SJCRH30 (cell line): ENCODE results near the gene TEX51. TPM values are rescaled to one million over a fixed set of nuclear protein-coding genes. Genes with fewer than 3 reads are reported as not detected.

Source experiments
- DNase-seq, 2 experiments: peaks; one replicate each; pipeline ENCODE4 v3.0.0-alpha.2; 2015 to 2020
- H3K27ac ChIP-seq: fragments of 250-450 bp; sonication (Bioruptor Pico); 2 replicates; pipeline ENCODE4 v1.5.1; 2020; ENCODE audit warnings: mild to moderate bottlenecking, moderate library complexity
- H3K27me3 ChIP-seq: fragments of 250-450 bp; sonication (Bioruptor Pico); 2 replicates; pipeline ENCODE4 v1.5.1; 2020; ENCODE audit warnings: mild to moderate bottlenecking, moderate library complexity
- H3K36me3 ChIP-seq: fragments of 250-450 bp; sonication (Bioruptor Pico); 2 replicates; pipeline ENCODE4 v1.5.1; 2020; ENCODE audit warnings: mild to moderate bottlenecking, moderate library complexity
- H3K4me1 ChIP-seq: fragments of 250-450 bp; sonication (Bioruptor Pico); 2 replicates; pipeline ENCODE4 v1.5.1; 2020; ENCODE audit warnings: mild to moderate bottlenecking, moderate library complexity
- H3K4me3 ChIP-seq: fragments of 250-450 bp; sonication (Bioruptor Pico); 2 replicates; pipeline ENCODE4 v1.5.1; 2020; ENCODE audit warnings: mild to moderate bottlenecking, moderate library complexity
- H3K9me3 ChIP-seq: fragments of 250-450 bp; sonication (Bioruptor Pico); replicated peaks from 2 replicates; pipeline ENCODE4 v1.5.1; 2020; ENCODE audit warnings: mild to moderate bottlenecking, moderate library complexity
- total RNA-seq: library from RNA; depleted of rRNA; stranded (reverse); fragments of >200 nt; shearing (Covaris generic); gene quantifications from 2 replicates; pipeline ENCODE4 v1.2.3, GENCODE V29; 2014; rRNA removed

Gene TEX51
- total RNA-seq, 1 experiment from 2014 or later: not detected

DNA sequence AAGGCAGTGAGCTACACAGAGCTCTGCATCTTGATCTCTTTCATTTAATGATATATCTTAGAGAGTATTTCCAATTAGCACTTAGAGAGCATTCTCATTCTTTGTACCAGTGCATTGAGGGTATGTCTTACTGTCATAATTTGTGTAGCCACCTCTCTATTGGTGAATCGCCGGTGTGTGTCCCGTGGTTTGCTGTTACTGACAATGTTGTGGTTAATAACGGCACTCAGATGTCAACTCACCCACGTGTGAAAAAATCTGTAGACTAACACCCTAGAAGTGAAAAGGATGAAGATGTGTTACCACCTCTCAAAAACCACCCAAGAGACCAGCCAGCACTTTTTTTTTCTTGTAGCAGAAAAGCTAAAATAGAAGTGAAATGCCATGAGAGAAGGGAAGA is 37.1 kb downstream of the TEX51 start:
- Histone ChIP-seq H3K36me3 (no peaks in the 10 kb centered on the region), H3K27ac (no peak overlapping the region), H3K4me1 (no peaks in the 10 kb centered on the region), H3K9me3 (no peaks in the 10 kb centered on the region), H3K4me3 (no peak overlapping the region), H3K27me3 (no peaks in the 10 kb centered on the region)
- no peak for DNase-seq

DNA sequence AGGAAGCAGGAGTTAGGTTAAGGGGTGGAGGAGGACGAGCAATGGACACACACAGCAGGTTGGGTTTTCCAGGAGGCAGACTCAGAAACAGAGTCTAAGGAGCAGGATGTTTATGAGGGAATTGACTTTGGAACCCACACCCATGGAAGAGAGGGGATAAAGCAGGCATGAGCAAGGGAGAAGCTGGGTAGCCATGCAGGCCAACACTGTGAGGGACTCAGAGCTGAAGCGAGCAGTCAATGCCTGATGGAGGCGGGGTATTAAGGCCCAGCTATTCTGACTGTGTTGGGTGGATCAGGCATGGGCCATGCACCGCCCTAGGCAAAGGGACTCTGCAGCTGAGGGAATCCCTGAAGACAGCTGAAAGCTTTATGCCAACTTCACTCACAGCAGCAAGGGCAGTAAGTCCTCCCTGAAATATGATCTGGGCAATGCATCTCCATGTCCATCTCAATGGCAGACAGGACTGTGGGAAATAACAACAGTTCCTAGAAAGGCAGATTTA is 37.6 kb downstream of the TEX51 start:
- no peaks in the 10 kb centered on the region for H3K27me3 ChIP-seq
- DNase-seq: peak in 1 of 2 experiments; percentile 28
- no peak overlapping the region for H3K27ac ChIP-seq
- no peaks in the 10 kb centered on the region for H3K36me3 ChIP-seq
- no peaks in the 10 kb centered on the region for H3K4me1 ChIP-seq
- no peak overlapping the region for H3K4me3 ChIP-seq
- no peaks in the 10 kb centered on the region for H3K9me3 ChIP-seq

- no peak overlapping the region for H3K4me3 ChIP-seq
Observed at GRCh38 chr2:126940331-126940730, 41.6 kb downstream of the TEX51 start.

DNA sequence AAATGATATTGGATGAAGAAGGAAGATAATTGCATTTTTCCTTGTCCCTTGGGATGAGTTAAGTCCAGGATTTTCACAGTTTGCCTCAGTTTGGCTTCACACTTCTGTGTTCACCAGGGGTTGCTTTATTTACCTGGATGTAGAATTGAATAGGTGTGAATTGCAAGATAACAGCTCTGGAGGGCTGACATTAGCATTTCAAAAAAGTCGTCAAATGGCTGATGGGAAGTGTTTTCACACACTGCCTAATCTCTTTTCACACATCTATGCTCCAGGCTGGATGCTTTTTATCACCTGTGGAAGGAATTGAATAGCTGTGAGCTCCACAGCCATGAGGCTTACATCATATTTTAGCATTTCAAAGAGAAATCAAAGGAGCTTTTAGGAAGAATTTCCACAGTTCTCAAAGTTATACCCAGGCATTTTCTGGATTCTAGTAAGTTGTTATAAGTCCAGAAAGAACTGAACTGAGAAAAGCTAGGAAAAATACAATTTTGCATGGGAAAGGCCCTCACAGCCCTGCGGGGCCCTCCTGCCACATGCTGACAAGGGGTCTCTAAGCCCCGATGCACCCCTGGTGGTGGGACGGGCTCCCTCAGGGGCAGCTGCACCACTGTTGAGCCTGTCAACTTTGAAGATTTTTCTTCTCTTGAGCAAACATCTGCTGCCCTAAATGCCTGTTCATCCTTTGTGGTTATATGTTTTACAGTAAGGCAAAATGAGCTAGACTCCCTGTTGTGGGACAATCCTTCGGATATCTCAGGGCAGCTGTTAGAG is 43.9 kb downstream of the TEX51 start:
- Histone ChIP-seq H3K9me3 (0 out of 2 replicates have a peak, but pooled peaks cover 4% of the 10 kb centered on the region), H3K27me3 (no peaks in the 10 kb centered on the region), H3K27ac (no peak overlapping the region), H3K4me3 (no peak overlapping the region), H3K36me3 (no peaks in the 10 kb centered on the region), H3K4me1 (no peaks in the 10 kb centered on the region)
- DNase-seq: peak in 1 of 2 experiments; percentile 27

More at GRCh38 chr2:126940331-126940730, 41.6 kb downstream of the TEX51 start:
- H3K27ac ChIP-seq: no peak overlapping the region
- H3K27me3 ChIP-seq: no peaks in the 10 kb centered on the region
- DNase-seq: no peak
- 0 out of 2 replicates have a peak, but pooled peaks cover 4% of the 10 kb centered on the region for H3K9me3 ChIP-seq
- no peaks in the 10 kb centered on the region for H3K36me3 ChIP-seq
- H3K4me1 ChIP-seq: no peaks in the 10 kb centered on the region

GRCh38 chr2:126943612-126944348 is 45.1 kb downstream of the TEX51 start:
- Histone ChIP-seq H3K9me3 (0 out of 2 replicates have a peak, but pooled peaks cover 4% of the 10 kb centered on the region), H3K4me3 (no peak overlapping the region), H3K4me1 (no peaks in the 10 kb centered on the region), H3K27ac (no peak overlapping the region), H3K27me3 (no peaks in the 10 kb centered on the region), H3K36me3 (no peaks in the 10 kb centered on the region)
- DNase-seq: no peak

- H3K9me3 ChIP-seq: 0 out of 2 replicates have a peak, but pooled peaks cover 4% of the 10 kb centered on the region
- peak in 1 of 2 experiments; percentile 25 for DNase-seq
- no peak overlapping the region for H3K4me3 ChIP-seq
- H3K36me3 ChIP-seq: no peaks in the 10 kb centered on the region
- H3K27me3 ChIP-seq: no peaks in the 10 kb centered on the region
- H3K27ac ChIP-seq: no peak overlapping the region
- no peaks in the 10 kb centered on the region for H3K4me1 ChIP-seq
Observed at GRCh38 chr2:126945118-126945517, 46.4 kb downstream of the TEX51 start.

GRCh38 chr2:126946318-126947102 is 47.8 kb downstream of the TEX51 start:
- no peak for DNase-seq
- no peaks in the 10 kb centered on the region for H3K27me3 ChIP-seq
- H3K36me3 ChIP-seq: no peaks in the 10 kb centered on the region
- no peaks in the 10 kb centered on the region for H3K4me1 ChIP-seq
- H3K4me3 ChIP-seq: no peak overlapping the region
- 0 out of 2 replicates have a peak, but pooled peaks cover 4% of the 10 kb centered on the region for H3K9me3 ChIP-seq
- H3K27ac ChIP-seq: no peak overlapping the region

DNA sequence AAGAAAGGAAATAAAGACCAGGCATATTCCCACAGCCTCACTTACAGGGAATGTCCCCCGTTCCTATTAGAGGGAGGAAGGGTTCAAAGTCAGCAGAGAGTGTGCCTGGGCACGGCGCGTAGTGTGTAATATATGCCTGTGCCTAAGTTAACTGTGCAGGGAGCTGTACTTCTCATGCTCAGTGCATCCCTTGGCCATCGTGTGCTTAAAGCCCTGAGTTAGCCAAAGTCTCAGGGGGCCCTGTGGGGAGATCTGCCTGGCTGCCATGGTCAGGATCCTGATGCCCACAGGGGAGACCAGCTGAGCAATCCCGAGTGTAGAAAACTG is 48.4 kb downstream of the TEX51 start:
- Histone ChIP-seq H3K36me3 (no peaks in the 10 kb centered on the region), H3K4me1 (no peaks in the 10 kb centered on the region), H3K9me3 (0 out of 2 replicates have a peak, but pooled peaks cover 4% of the 10 kb centered on the region), H3K27me3 (no peaks in the 10 kb centered on the region), H3K4me3 (no peak overlapping the region), H3K27ac (no peak overlapping the region)
- no peak for DNase-seq

DNA sequence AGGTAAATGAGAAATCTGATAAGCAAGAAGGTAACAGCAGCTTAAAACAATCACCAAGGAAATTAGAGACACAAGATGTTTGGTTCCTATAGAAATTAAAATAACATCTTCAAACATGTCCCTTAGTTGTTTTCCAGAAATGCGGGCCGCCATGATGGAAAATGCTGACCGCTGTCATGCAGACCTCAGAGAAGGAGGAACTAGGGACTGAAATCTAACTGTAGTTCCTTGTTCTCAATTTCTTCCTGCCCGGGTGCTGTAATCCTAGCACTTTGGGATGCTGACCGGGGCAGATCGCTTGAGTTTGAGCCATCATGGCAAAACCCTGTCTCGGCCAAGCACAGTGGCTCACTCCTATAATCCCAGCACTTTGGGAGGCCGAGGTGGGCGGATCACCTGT is 51.1 kb downstream of the TEX51 start:
- no peak overlapping the region for H3K4me3 ChIP-seq
- no peaks in the 10 kb centered on the region for H3K9me3 ChIP-seq
- no peaks in the 10 kb centered on the region for H3K36me3 ChIP-seq
- H3K4me1 ChIP-seq: no peaks in the 10 kb centered on the region
- H3K27me3 ChIP-seq: no peaks in the 10 kb centered on the region
- no peak overlapping the region for H3K27ac ChIP-seq
- no peak for DNase-seq

- Histone ChIP-seq H3K4me3 (no peak overlapping the region), H3K27me3 (no peaks in the 10 kb centered on the region)
Observed at GRCh38 chr2:126950504-126950903, 51.8 kb downstream of the TEX51 start.

More at GRCh38 chr2:126950504-126950903, 51.8 kb downstream of the TEX51 start:
- DNase-seq: peak in 1 of 2 experiments; percentile 22
- Histone ChIP-seq H3K36me3 (no peaks in the 10 kb centered on the region), H3K9me3 (no peaks in the 10 kb centered on the region), H3K4me1 (no peaks in the 10 kb centered on the region), H3K27ac (no peak overlapping the region)

Other genes starting within 250 kb of the TEX51 start
- gene GYPC, start 242.7 kb upstream of the TEX51 start, total RNA-seq: 25.8 and 26.1 TPM in 2 replicates
- gene BIN1, start 208.3 kb downstream of the TEX51 start, total RNA-seq: 87.6 and 90.4 TPM in 2 replicates